AG09309 (cell line): Measurements from ENCODE around the gene NR0B2.
A peak's percentile ranks its signal among the peaks of the same experiment; 100 is the strongest.

Experiments used
- DNase-seq: peaks from one replicate; pipeline ENCODE4 v3.0.0-alpha.2; 2010; ENCODE audit warnings: low read depth
- H3K4me3 ChIP-seq: 2 replicates; pipeline ENCODE4 v1.5.1; 2011; ENCODE audit warnings: mild to moderate bottlenecking, low read depth, low read length, moderate library complexity; ENCODE audit not compliant: control insufficient read depth
- CTCF ChIP-seq: IDR thresholded peaks from 2 replicates; pipeline ENCODE4 v1.5.1; 2011; ENCODE audit warnings: mild to moderate bottlenecking, low read depth, low read length, inconsistent platforms; ENCODE audit not compliant: insufficient read depth, control insufficient read depth; ENCODE audit errors: missing control alignments

NR0B2 gene

DNA sequence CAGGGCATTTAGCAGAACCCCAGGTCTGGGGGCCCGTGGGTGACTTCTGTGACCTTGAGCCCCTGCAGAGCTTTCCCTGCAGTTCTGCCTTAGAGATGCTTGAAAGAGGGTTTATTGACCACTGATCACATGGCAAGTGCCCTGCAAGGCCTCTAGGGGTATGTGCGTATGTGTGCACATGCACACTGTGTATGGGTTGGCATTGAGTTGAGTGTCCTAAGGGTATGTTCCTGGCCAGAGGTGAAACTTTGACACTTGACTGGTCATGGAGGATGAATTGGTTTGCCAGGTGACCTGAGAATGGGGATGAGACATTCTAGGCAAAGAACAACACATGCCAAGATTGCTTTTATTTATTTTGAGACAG is 24.9 kb upstream of the NR0B2 start:
- no peak for DNase-seq
- H3K4me3 ChIP-seq, result no peak overlapping the region
- no peak for TF ChIP-seq CTCF

DNA sequence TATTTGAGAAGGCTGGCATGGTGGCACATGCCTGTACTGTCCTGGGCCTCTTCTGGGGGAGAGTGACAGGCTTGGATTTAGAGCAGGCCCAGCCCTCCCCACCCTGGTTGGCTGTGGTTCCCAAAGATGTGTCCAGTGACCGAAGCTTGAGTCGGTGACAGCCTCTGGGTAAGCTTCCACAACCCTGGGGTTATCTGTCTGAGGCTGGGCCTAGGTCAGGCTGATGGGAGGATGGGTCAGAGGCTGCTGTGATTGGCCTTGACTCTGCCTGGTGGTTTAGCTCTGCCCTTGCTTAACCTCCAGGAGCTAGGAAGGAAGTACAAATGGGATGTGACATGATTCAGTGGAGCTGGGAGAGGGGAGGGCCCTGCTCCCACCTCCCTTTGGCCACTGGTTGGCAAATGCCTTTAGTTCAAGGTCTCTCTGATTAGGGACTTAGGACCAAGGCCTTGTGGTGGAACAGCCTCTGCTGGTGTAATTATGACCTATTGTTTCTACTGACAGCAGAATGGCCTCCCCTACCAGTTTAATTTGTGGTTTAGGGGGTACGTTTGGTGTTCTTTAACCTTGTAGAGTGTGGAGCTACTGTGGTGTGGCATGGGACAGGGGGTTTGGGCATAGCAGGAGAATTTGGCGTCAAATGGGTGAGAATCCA is 24.4 kb upstream of the NR0B2 start:
- H3K4me3 ChIP-seq, result no peak overlapping the region
- TF ChIP-seq CTCF, result no peak
- DNase-seq, result no peak

GRCh38 chr1:26936823-26937222 is 23.0 kb upstream of the NR0B2 start:
- no peak for DNase-seq

GRCh38 chr1:26932531-26932930 is 18.8 kb upstream of the NR0B2 start:
- DNase-seq, result no peak
- no peak for TF ChIP-seq CTCF
- no peak overlapping the region for H3K4me3 ChIP-seq

More at GRCh38 chr1:26936823-26937222, 23.0 kb upstream of the NR0B2 start:
- TF ChIP-seq CTCF, result no peak
- no peak overlapping the region for H3K4me3 ChIP-seq

DNA sequence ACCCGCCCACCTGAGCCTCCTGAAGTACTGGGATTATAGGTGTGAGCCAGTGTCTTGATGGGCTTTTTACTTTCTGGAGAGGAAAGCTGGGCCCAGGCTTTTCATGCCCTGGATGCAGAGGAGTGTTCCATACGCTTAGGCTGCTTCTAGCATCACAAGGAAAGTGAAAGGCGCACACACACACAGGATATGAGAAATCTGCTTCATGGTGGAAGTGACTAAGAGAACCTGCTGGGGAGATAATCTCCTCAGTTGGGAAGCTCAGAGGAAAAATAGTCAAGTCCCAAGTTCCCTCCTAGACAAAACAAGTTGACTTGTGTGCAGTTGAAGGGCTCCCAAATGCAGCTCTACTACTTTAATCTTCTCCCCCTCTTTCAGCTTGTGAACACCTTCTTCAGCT is 9.9 kb upstream of the NR0B2 start:
- no peak overlapping the region for H3K4me3 ChIP-seq
- DNase-seq, result no peak
- TF ChIP-seq CTCF, result no peak

DNA sequence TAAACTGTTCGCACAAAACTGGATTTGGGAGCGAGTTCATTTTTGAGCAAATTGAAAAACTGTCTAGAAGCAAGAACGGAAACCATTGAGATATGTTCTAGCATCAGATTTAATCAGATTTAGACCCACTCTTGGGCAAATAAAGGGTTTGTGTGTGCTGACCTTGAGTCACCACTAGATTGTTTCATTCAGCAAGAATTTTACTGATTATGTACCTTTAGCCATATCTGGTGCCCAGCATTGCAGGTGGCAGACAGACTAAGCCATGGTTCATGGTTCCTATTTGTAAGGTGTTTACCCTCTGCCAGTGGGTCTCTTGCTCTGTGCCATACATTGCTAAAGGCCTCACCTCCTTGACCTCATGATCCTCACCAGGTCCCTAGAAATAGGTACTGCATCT is 9.1 kb upstream of the NR0B2 start:
- DNase-seq, result no peak
- no peak for TF ChIP-seq CTCF
- H3K4me3 ChIP-seq, result peak overlapping the region; percentile 66

- DNase-seq, result no peak
- peak overlapping the region; percentile 66 for H3K4me3 ChIP-seq
- no peak for TF ChIP-seq CTCF
Observed at GRCh38 chr1:26922431-26922729, 8.6 kb upstream of the NR0B2 start.
